ENCODE measurements around the gene CTSK.

Gene CTSK

DNA sequence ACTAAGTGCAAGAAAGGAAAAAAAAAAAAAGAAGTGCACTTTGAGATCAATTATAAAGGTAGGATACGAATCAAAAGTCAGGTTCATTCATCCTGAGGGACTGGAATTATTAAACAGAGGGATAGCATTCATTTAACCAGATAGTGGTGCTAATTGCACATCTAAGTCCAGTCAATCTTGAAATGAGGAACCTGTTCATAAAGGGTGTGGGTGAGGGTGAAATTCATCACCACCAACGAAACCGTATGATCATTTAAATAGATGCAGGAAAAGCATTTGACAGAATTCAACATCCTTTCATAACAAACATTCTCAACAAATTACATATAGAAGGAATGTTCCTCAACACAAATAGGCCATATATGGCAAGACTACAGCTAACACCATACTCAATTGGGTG is 48.0 kb downstream of the CTSK start:
- DNase-seq (ENCODE audit: low read depth), result no peak

DNA sequence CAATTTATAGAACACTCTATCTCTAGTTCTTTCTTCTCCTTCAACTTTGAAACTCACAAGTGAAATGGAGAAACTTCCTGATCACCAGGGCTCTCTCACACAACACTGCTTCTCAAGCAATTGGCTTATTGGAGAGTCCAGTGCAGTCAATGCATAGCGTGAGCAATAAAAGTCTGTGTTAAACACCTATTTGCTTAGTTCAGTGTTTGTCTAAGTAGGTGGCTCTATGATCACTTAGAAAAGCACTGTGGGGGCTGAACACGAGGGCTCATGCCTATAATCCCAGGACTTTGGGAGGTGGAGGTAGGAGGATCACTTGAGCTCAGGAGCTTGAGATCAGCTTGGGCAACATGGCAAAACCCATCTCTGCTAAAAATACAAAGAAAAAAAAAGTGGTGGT is 54.6 kb downstream of the CTSK start:
- no peak for DNase-seq (ENCODE audit: low read depth)

- no peak for DNase-seq (ENCODE audit: low read depth)
Observed at GRCh38 chr1:150751443-150751842, 56.6 kb downstream of the CTSK start.

- no peak for DNase-seq (ENCODE audit: low read depth)
Observed at GRCh38 chr1:150749720-150750311, 58.2 kb downstream of the CTSK start.

GRCh38 chr1:150748878-150749719 is 59.0 kb downstream of the CTSK start:
- no peak for DNase-seq (ENCODE audit: low read depth)
